Measurements from ENCODE around the gene TNFRSF8. TPM values are rescaled to one million over a fixed set of nuclear protein-coding genes. Genes with fewer than 3 reads are reported as not detected.

Gene TNFRSF8
- polyA plus RNA-seq, 1 of the 3 experiments (the other 2 are of a cell fraction) = 0.07 TPM

DNA sequence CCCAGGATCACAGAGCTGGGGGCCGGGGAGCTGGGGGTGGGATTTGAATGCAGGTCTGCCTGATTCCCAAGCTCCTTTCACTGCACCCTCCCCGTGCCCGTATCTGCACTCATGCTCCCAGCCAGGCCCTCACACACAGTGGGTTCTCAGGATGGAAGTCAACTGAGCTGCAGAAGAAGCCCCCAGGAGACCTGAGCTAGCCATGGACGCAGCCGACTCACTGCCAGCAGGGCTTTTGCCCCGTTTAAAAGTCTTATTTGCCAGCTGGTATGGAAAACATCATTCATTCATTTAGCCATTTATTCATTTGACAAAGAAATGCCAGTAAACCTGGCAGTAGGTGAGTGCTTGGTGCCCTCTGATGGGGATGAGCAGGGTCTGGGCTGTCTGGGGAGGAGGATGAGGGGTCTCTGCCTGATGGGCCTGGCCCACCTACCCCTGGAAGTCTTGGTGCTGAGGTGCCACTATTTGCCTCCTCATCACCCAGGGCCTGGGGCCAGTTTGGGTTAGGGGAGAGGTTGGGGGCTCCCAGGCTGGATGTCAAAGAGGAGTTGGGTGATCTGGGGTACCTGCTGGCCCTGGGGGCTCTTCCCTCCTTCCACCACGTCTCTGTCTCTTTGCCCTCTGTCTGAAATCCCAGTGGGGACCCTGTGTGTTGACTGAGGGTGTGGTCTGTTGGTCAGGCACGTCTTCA, 106.5 kb downstream of the TNFRSF8 start:
- Histone ChIP-seq H3K9ac (no peak overlapping the region), H2AFZ (ENCODE audit: low read depth) (no peak overlapping the region), H4K20me1 (ENCODE audit: insufficient read depth) (no peaks in the 10 kb centered on the region), H3K9me2 (no peaks in the 10 kb centered on the region), H3K4me2 (no peak overlapping the region), H3K4me1 (ENCODE audit: control insufficient read depth in 1 of 2, insufficient read depth in 2 of 2, low read depth in 1 of 2, low read length in 1 of 2) (peaks cover 0 to 5% of the 10 kb centered on the region in 2 experiments; a peak in 1 of 4 replicates), H3K9me3 (no peaks in the 10 kb centered on the region), H3K27ac (ENCODE audit: low read depth in 2 of 2, low read length in 1 of 2) (no peak overlapping the region), H3F3A (replicated peaks; ENCODE audit: insufficient read depth) (no peaks in the 10 kb centered on the region), H3K79me2 (ENCODE audit: insufficient read depth) (no peaks in the 10 kb centered on the region), H3K36me3 (replicated peaks in 1 of 2; ENCODE audit: control insufficient read depth in 1 of 2, insufficient read depth in 2 of 2, low read length in 1 of 2) (no peaks in the 10 kb centered on the region), H3K27me3 (ENCODE audit: insufficient read depth) (peaks cover 15% of the 10 kb centered on the region), H3K4me3 (ENCODE audit: low read depth in 2 of 2, low read length in 1 of 2) (no peak overlapping the region)
- no peak for DNase-seq
- CTCF ChIA-PET = interaction anchor here (1.0 to 6.2 kb wide), 3 partner anchors 12 to 45 kb away, joined by 3 to 37 read pairs (median 3); no protein-coding TSS in a partner anchor
- 81% methylated on average over 5 of the region's 8 CpGs for WGBS (ENCODE audit: low lambda C conversion rate)
- TF ChIP-seq, protein P1, sequence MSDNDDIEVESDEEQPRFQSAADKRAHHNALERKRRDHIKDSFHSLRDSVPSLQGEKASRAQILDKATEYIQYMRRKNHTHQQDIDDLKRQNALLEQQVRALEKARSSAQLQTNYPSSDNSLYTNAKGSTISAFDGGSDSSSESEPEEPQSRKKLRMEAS (IDR thresholded peaks at IDR 0.05; ENCODE audit: low read depth) = no peak
- TF ChIP-seq FOSL2 (IDR thresholded peaks at IDR 0.05; ENCODE audit: borderline replicate concordance, low read depth) (no peak), MXI1 (IDR thresholded peaks at IDR 0.05; ENCODE audit: low read depth, low read length) (no peak), ELF1 (IDR thresholded peaks at IDR 0.05) (no peak), GABPA (IDR thresholded peaks at IDR 0.05; ENCODE audit: low read depth) (no peak), SIN3A (IDR thresholded peaks at IDR 0.05; ENCODE audit: borderline replicate concordance, low read depth, low read length) (no peak), JUND (IDR thresholded peaks at IDR 0.05) (no peak), RCOR1 (IDR thresholded peaks at IDR 0.05; ENCODE audit: low read length) (no peak), RXRA (IDR thresholded peaks at IDR 0.05; ENCODE audit: borderline replicate concordance, low read depth) (no peak), TCF12 (IDR thresholded peaks at IDR 0.05) (no peak), MEF2A (IDR thresholded peaks at IDR 0.05; ENCODE audit: borderline replicate concordance, low read depth) (no peak), RAD21 (IDR thresholded peaks at IDR 0.05; ENCODE audit: low read length) (no peak), RFX5 (IDR thresholded peaks at IDR 0.05; ENCODE audit: low read length) (no peak), FOXM1 (IDR thresholded peaks at IDR 0.05; ENCODE audit: low read depth) (no peak), SMC3 (IDR thresholded peaks at IDR 0.05; ENCODE audit: low read depth, low read length) (no peak), CHD2 (IDR thresholded peaks at IDR 0.05; ENCODE audit: low read length, partially characterized antibody) (no peak)
- POLR2A ChIA-PET = no interaction called here

DNA sequence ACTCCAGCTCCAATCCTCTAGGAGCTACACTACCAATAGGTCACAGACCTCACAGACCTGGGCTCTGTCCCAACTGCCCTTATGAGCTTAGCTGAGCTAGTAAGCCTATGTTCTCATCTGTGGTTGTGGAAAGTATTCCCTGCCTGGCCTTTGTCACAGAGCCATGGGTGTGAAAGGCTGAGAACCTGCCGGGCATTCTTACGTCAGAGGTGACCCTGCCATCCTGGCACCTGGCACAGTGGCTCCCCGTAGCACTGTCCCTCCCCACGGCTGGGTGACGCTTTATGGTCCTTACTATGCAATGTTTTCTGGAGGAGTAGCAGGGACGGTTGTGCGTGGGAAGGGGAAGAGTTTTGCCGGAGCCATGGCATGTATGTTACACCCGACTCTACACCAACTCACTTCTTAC, 107.2 kb downstream of the TNFRSF8 start:
- H3K27me3 ChIP-seq (ENCODE audit: insufficient read depth) = peaks cover 15% of the 10 kb centered on the region
- no peaks in the 10 kb centered on the region for H3K9me2 ChIP-seq
- H3K9me3 ChIP-seq = no peaks in the 10 kb centered on the region
- no peaks in the 10 kb centered on the region for H3K79me2 ChIP-seq (ENCODE audit: insufficient read depth)
- no peak overlapping the region for H3K4me3 ChIP-seq (ENCODE audit: low read depth in 2 of 2, low read length in 1 of 2)
- TF ChIP-seq RXRA (IDR thresholded peaks at IDR 0.05; ENCODE audit: borderline replicate concordance, low read depth) (no peak), FOXM1 (IDR thresholded peaks at IDR 0.05; ENCODE audit: low read depth) (no peak), JUND (IDR thresholded peaks at IDR 0.05) (no peak), GABPA (IDR thresholded peaks at IDR 0.05; ENCODE audit: low read depth) (no peak), TEAD4 (IDR thresholded peaks at IDR 0.05; ENCODE audit: borderline replicate concordance, insufficient read depth) (no peak)
- no peak for DNase-seq
- H3F3A ChIP-seq (replicated peaks; ENCODE audit: insufficient read depth) = no peaks in the 10 kb centered on the region
- peaks cover 0 to 5% of the 10 kb centered on the region in 2 experiments; a peak in 1 of 4 replicates for H3K4me1 ChIP-seq (ENCODE audit: control insufficient read depth in 1 of 2, insufficient read depth in 2 of 2, low read depth in 1 of 2, low read length in 1 of 2)
- H3K36me3 ChIP-seq (replicated peaks in 1 of 2; ENCODE audit: control insufficient read depth in 1 of 2, insufficient read depth in 2 of 2, low read length in 1 of 2) = no peaks in the 10 kb centered on the region
- no peak overlapping the region for H3K27ac ChIP-seq (ENCODE audit: low read depth in 2 of 2, low read length in 1 of 2)
- H3K9ac ChIP-seq = no peak overlapping the region
- POLR2A ChIA-PET = interaction anchor here (1.0 kb wide), 1 partner anchor 14 kb away, joined by 3 read pairs; no protein-coding TSS in a partner anchor
- 90% methylated on average over 9 of the region's 9 CpGs for WGBS (ENCODE audit: low lambda C conversion rate)
- CTCF ChIA-PET = interaction anchor here (6.2 kb wide), 1 partner anchor 46 kb away, joined by 37 read pairs; no protein-coding TSS in a partner anchor
- H4K20me1 ChIP-seq (ENCODE audit: insufficient read depth) = no peaks in the 10 kb centered on the region
- no peak overlapping the region for H2AFZ ChIP-seq (ENCODE audit: low read depth)
- H3K4me2 ChIP-seq = no peak overlapping the region
